ENCODE data around the gene PLXNB2.
A peak's percentile ranks its signal among the peaks of the same experiment; 100 is the strongest.

PLXNB2 gene

DNA sequence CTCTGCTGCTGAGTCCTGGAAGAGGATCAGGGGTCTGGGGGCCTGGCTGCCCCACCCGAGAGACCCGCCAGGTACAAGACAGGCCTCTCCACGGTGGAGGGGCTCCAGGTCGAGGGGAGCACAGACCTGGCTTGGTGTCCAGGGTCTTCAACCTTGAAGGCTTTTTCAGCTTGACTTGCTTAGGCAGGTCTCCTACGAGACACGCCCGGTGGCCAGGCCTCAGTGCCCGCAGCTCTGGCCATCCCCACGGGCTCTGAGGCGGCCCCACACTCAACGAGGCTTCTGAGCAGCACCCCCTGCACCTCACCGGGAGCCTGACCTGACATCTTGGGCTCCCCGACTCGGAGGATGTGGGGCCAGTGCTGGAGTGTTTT lies 6.6 kb upstream of the PLXNB2 start:
- no peak for DNase-seq (ENCODE audit: low read depth, low spot score)
- H3K4me3 ChIP-seq (ENCODE audit: low read length), result peak overlapping the region; percentile 43

DNA sequence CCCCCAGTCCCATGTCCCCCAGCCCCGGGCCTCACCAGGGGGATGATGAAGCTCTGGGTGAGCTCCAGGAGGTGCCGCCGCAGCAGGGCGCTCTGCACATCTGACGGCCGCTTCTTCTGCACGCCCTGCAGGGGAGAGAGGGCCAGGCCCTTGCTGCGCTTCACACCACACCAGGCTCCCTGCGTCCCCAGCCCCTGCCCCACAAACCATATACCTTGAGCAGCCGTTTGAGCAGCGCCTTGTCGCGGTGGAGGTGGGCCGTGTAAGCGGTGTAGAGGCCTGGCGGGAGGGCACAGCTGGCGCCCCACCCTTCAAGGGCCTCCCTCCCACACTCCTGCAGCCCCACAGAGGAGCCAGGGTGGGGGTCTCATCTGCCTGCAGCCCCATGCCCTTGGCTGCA lies 6.2 kb upstream of the PLXNB2 start:
- no peak overlapping the region for H3K4me3 ChIP-seq (ENCODE audit: low read length)
- no peak for DNase-seq (ENCODE audit: low read depth, low spot score)

DNA sequence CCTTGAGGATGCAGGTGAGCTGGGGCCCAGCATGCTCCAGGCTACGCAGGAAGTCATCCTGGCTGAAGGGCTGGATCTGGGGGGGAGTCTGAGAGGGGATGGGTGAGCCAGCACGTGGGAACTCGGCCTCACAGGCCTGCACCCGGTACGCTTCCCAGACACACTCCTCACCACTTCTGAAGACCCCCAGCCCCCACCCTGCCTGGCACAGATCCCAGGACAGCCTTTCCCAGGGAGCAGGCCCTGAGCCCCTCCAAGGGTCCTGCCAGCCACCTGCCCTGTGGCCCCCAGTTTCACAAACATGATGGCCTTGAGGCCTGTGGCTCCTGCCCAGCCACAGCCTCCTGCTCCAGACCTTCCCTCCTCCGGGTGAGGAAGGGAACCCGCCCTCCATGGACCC lies 5.6 kb upstream of the PLXNB2 start:
- DNase-seq (ENCODE audit: low read depth, low spot score), result no peak
- no peak overlapping the region for H3K4me3 ChIP-seq (ENCODE audit: low read length)

- H3K4me3 ChIP-seq (ENCODE audit: low read length), result no peak overlapping the region
- no peak for DNase-seq (ENCODE audit: low read depth, low spot score)
These were observed 4.9 kb upstream of the PLXNB2 start for GRCh38 chr22:50312371-50312770.

- H3K4me3 ChIP-seq (ENCODE audit: low read length), result no peak overlapping the region
- no peak for DNase-seq (ENCODE audit: low read depth, low spot score)
These were observed 4.3 kb upstream of the PLXNB2 start for GRCh38 chr22:50311606-50312351.

DNA sequence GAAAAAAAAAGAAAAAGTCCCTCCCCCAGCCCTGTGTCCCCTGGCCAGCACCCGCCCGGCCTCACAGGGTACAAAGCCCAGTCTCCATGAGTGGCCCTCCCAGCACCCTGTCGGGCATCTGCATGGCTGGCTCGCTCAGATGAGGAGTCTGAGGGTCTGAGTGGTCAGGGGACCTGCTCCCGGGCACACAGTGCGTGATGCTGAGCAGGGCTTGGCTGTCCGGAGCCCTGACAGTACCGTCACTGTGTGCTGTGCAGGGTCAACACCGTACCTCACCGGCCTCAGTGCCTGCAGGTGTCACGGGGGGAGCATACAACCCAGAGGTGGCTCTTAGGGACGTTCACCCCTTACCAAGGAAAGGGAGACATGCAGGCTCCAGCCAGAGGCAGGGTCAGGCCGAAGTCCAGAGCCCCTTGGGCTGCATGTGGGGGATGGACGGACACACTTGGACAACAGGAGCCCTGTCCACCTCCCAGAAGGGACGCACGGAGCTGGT lies 3.6 kb upstream of the PLXNB2 start:
- no peak overlapping the region for H3K4me3 ChIP-seq (ENCODE audit: low read length)

GRCh38 chr22:50310031-50310722 lies 2.7 kb upstream of the PLXNB2 start:
- no peak for DNase-seq (ENCODE audit: low read depth, low spot score)
- H3K4me3 ChIP-seq (ENCODE audit: low read length), result no peak overlapping the region

More for the DNA sequence above, 3.6 kb upstream of the PLXNB2 start:
- DNase-seq (ENCODE audit: low read depth, low spot score), result no peak

DNA sequence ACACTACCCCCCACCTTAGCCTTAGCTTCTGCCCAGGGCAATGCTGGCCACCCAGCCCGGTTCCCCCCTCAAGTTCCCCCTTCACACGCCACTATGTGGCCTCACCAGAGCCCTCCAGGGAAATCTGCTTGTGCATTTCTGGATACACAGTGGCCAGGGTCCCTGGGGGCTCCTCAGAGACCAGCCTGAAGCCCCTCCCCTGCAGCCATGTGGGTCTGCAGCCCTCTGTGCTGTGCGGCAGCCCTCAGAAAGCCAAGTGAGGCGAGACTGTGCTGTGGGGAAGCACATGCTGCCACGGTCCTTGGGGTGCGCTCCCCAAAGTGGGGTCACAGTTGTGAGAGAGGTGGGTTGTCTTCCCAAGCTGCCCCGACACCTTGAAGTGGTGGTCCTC lies 2.1 kb upstream of the PLXNB2 start:
- H3K4me3 ChIP-seq (ENCODE audit: low read length), result no peak overlapping the region
- no peak for DNase-seq (ENCODE audit: low read depth, low spot score)

DNA sequence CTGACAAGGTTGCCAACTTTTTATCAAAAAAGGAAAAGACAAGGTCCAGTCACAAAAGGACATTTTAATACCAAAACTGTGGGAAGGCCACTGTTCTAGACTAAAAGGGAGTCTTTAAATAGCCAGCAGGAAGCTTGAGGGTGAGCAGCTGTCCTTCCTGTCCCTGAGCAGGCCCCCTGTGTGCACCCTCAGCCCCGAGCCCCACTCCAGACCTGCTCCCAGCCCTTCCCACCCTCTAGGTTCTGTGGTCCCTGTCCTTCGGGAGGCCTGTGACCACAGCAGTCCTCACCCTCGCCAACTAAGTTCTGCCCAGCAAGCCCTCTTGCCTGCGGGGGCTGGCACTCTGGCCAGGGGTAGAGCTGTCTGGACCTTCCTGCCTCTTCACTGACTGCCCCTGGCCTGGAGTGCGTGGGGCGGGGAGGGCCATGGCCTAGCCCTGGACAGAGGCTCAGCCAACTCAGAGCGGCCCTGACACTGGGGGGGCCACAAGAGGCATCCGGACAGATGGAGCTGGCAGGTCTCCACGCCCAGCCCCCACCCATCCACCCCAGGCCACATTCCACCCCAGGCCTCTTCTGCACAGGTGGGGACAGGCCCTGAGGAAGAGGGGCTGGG lies 1.6 kb upstream of the PLXNB2 start:
- DNase-seq (ENCODE audit: low read depth, low spot score), result no peak

GRCh38 chr22:50308597-50308935 lies 1.1 kb upstream of the PLXNB2 start:
- H3K4me3 ChIP-seq (ENCODE audit: low read length), result no peak overlapping the region
- no peak for DNase-seq (ENCODE audit: low read depth, low spot score)

More for the DNA sequence above, 1.6 kb upstream of the PLXNB2 start:
- H3K4me3 ChIP-seq (ENCODE audit: low read length), result no peak overlapping the region

- DNase-seq (ENCODE audit: low read depth, low spot score), result no peak
- no peak overlapping the region for H3K4me3 ChIP-seq (ENCODE audit: low read length)
These were observed 597 bp upstream of the PLXNB2 start for GRCh38 chr22:50307890-50308596.

DNA sequence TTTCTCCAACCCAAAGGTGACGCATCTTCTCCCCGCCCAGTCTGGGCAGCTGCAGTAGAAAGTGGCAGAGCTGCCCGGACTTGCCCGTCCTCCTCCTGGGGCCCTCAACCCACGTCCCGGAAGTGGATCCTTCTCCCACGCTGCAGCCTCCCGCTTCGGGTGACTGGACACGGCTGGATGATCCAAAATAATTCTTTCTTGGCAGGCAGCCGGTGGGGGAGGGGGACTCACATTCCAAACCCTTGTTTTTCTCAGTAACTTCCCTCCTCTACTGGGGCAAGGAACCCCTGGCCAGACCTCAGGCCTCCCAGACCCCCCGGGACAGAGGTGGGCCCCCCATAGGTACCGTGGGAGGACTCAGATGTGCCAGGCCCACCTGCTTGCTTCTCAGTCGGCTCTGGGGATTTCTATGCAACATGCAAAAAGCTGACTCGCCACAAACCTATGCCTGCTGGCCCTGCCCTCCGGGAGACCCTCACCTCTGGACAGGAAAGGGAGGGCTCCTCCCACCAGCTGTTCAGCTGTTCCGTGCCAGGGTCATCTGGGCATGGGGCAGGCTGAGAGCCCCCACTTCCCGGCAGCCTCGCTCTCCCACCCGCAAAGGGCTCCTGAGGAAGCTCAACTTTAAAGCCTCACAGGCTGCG lies 1.4 kb downstream of the PLXNB2 start:
- no peak overlapping the region for H3K4me3 ChIP-seq (ENCODE audit: low read length)
- DNase-seq (ENCODE audit: low read depth, low spot score), result no peak

GRCh38 chr22:50305393-50305922 lies 2.0 kb downstream of the PLXNB2 start:
- DNase-seq (ENCODE audit: low read depth, low spot score), result no peak
- H3K4me3 ChIP-seq (ENCODE audit: low read length), result no peak overlapping the region

GRCh38 chr22:50304528-50305392 lies 2.7 kb downstream of the PLXNB2 start:
- no peak for DNase-seq (ENCODE audit: low read depth, low spot score)
- H3K4me3 ChIP-seq (ENCODE audit: low read length), result no peak overlapping the region

GRCh38 chr22:50303848-50304527 lies 3.5 kb downstream of the PLXNB2 start:
- DNase-seq (ENCODE audit: low read depth, low spot score), result no peak

GRCh38 chr22:50303515-50303847 lies 4.0 kb downstream of the PLXNB2 start:
- no peak overlapping the region for H3K4me3 ChIP-seq (ENCODE audit: low read length)
- no peak for DNase-seq (ENCODE audit: low read depth, low spot score)

More at GRCh38 chr22:50303848-50304527, 3.5 kb downstream of the PLXNB2 start:
- no peak overlapping the region for H3K4me3 ChIP-seq (ENCODE audit: low read length)

DNA sequence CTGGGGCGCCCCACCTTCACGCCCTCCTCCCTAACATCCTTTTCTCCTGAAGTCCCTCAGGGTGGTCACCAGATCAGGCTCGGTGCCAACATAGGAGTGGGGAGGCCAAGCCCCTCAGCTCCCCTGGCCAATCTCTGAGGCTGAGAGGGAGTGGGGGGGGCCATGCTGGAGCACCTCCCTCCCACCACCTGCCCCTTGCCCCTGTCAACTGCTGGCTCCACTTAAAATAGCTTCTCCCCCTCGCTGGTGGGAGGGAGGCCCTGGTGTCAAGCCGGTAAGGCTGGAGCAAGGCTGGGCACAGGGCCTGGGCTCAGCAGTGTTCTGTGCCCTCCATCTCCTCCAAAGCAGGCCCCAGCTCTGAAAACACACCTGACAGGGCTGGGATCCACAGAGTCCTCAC lies 4.9 kb downstream of the PLXNB2 start:
- DNase-seq (ENCODE audit: low read depth, low spot score), result no peak
- H3K4me3 ChIP-seq (ENCODE audit: low read length), result no peak overlapping the region

- no peak overlapping the region for H3K4me3 ChIP-seq (ENCODE audit: low read length)
- no peak for DNase-seq (ENCODE audit: low read depth, low spot score)
These were observed 5.4 kb downstream of the PLXNB2 start for GRCh38 chr22:50302041-50302541.

Measured in Jurkat, Clone E6-1 (cell line).